ES-I3 (cell line): ENCODE measurements around the gene ZNF638.
A peak's percentile ranks its signal among the peaks of the same experiment; 100 is the strongest.
"Not testable (repeated sequence)": the region's sequence is repeated elsewhere in the genome, so short reads cannot be mapped to it uniquely, and the experiment has no call there.

ENCODE experiments used
- H3K36me3 ChIP-seq: 2 replicates; pipeline ENCODE4 v1.6.1; 2013; ENCODE audit warnings: mild to moderate bottlenecking, low read length, control low read depth, moderate library complexity; ENCODE audit not compliant: insufficient read depth
- H3K4me1 ChIP-seq: 2 replicates; pipeline ENCODE4 v1.6.1; 2013; ENCODE audit warnings: mild to moderate bottlenecking, control low read depth, low read length; ENCODE audit not compliant: insufficient read depth
- H3K9ac ChIP-seq: 2 replicates; pipeline ENCODE4 v1.6.1; 2013; ENCODE audit warnings: low read depth, mild to moderate bottlenecking, low read length, moderate library complexity
- H3K9me3 ChIP-seq: 2 replicates; pipeline ENCODE4 v1.6.1; 2013; ENCODE audit warnings: mild to moderate bottlenecking, low read length, moderate library complexity; ENCODE audit not compliant: control insufficient read depth, insufficient read depth

The ZNF638 gene

DNA sequence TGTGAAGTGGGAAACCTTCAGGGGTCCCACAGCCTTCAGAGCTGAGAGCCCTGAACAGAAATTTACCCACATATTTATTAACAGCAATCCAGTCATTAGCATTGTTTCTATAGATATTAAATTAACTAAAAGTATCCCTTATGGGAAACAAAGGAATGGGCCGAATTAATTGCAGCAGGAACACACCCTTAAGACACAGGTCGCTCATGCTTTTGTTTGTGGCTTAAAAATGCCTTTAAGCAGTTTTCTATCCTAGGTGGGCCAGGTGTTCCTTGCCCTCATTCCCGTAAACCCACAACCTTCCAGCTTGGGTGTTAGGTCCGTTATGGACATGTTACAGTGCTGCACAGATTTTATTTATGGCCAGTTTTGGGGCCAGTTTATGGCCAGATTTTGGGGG, 13.7 kb upstream of the ZNF638 start:
- H3K36me3 ChIP-seq, H3K9ac ChIP-seq, H3K9me3 ChIP-seq, H3K4me1 ChIP-seq: not testable (repeated sequence)

DNA sequence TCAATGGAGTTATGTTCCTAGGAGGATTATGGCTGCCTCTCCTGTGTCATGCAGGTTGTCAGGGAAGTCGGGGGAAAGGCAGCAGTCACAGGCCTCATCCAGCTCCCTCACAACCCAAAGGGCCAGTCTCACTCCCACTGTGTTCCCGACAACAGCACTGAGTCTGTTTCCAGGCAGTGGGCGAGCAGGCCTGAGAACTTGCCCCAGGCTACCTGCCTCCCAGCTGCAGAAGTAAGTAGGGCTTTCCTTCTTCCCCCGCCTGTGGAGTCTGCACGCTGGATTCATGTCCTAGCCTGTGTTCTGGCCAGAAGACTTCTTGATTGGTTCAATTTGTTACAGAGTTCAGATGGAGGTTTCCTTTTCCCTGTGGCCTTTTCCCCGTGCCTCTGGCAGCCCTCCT, 8.2 kb upstream of the ZNF638 start:
- Histone ChIP-seq H3K4me1 (0 out of 2 replicates have a peak, but pooled peaks cover 4% of the 10 kb centered on the region), H3K9me3 (peaks cover 5% of the 10 kb centered on the region), H3K9ac (no peak overlapping the region), H3K36me3 (no peaks in the 10 kb centered on the region)

DNA sequence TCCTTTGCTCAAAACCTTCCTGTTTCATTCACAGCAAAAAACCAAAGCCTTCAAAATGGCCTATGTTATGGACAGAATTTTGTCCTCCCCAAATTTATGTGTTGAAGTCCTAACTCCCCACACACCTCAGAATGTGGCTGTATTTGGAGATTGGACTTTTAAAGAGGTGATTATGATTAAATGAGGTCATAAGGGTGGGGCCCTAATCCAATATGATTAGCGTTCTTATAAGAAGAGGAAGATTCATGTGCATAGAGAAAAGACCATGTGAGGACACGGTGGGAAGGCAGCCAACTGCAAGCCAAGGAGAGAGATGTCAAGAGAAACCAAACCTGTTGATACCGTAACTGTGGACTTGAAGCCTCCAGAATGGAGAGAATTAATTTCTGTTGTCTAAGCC, 4.6 kb upstream of the ZNF638 start:
- Histone ChIP-seq H3K36me3 (no peaks in the 10 kb centered on the region), H3K9me3 (no peaks in the 10 kb centered on the region; the same call in 1 of the 2 replicates)

DNA sequence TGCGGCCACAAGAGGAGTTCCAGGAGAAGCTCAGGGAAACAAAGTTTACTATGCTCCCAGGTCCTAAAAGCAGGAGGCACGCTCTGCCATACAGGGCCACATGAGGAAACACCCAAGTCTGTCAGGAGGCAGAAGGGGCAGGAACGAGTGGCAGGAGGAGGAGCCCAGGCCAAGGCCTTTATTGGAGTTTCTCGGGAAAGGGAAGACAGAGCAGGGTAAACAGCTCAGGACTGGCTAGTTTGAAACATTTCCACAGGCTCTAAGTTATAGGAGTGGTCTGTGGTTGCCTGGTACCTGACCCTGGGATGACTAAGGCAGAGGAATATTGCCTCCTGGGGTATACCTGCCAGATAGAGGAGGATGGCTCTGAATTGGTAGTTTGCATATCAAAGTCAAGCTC, 3.7 kb upstream of the ZNF638 start:
- Histone ChIP-seq H3K9me3 (no peaks in the 10 kb centered on the region), H3K4me1 (0 out of 2 replicates have a peak, but pooled peaks cover 8% of the 10 kb centered on the region), H3K9ac (no peak overlapping the region), H3K36me3 (no peaks in the 10 kb centered on the region)

More for the DNA sequence above, 4.6 kb upstream of the ZNF638 start:
- 0 out of 2 replicates have a peak, but pooled peaks cover 8% of the 10 kb centered on the region for H3K4me1 ChIP-seq
- no peak overlapping the region for H3K9ac ChIP-seq

DNA sequence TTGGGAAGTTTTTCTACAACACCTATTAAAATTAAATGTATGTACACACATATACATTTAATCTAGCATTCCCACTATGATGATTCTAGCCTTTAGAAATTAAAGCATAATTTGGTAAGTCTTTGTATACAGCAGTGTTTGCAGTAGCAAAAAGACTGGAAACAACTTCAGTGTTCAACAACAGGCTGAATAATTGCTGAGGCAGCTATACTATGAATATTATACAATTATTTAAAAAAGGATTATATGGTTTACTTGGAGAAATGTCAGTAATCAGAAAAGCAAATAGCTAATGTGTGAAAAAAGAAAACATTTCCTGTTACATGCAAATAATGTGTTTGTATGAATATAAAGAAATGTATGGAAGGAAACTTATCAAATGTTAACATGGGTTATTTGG, 1.4 kb upstream of the ZNF638 start:
- Histone ChIP-seq H3K9me3 (no peaks in the 10 kb centered on the region), H3K36me3 (no peaks in the 10 kb centered on the region), H3K9ac (no peak overlapping the region), H3K4me1 (0 out of 2 replicates have a peak, but pooled peaks cover 8% of the 10 kb centered on the region)

DNA sequence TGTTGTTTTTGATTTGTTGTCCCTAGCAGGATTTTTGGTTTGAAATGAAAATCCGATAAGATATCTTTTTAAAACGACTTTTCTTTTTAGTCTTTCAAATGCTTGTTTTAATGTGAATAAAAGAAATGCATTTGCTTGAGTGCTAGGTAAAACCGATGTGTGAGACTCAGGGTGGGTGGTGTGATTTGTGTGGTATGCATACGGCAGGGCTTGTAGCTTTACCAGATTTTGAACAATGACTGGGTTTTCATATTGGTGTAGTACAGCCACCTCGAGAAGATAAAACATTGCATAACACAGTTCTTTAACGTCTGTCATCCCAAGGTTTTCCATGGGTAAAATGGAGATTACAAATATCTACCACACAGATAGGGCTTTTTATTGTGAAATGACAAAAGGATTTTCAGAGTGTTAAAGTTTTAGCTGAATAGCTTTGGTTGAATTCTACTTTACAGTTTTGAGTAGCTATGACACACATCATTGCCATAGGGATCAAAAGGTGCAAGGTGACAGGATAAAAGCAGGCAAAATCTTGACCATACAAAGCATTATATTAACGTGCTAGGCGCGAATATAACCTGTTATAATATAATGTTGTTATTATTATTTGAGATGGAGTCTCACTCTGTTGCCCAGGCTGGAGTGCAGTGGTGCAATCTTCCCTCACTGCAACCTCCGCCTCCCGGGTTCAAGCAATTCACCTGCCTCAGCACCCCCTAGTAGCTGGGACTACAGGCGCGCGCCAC, 824 bp upstream of the ZNF638 start:
- Histone ChIP-seq H3K36me3 (no peaks in the 10 kb centered on the region), H3K9ac (peak overlapping the region; percentile 99; the same call in 1 of the 2 replicates), H3K9me3 (no peaks in the 10 kb centered on the region), H3K4me1 (0 out of 2 replicates have a peak, but pooled peaks cover 8% of the 10 kb centered on the region)

DNA sequence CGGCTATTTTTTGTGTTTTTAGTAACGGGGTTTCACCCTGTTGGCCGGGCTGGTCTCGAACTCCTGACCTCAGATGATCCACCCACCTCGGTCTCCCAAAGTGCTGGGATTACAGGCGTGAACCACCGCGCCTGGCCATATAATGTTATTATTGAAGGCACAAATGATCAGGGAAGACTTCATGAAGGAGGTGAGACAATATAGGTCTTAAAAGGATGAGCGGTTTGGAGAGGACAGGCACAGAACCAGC, 326 bp upstream of the ZNF638 start:
- H3K36me3 ChIP-seq, H3K9me3 ChIP-seq, H3K4me1 ChIP-seq: not testable (repeated sequence)
- H3K9ac ChIP-seq, result peak overlapping the region; percentile 99; the same call in 1 of the 2 replicates

DNA sequence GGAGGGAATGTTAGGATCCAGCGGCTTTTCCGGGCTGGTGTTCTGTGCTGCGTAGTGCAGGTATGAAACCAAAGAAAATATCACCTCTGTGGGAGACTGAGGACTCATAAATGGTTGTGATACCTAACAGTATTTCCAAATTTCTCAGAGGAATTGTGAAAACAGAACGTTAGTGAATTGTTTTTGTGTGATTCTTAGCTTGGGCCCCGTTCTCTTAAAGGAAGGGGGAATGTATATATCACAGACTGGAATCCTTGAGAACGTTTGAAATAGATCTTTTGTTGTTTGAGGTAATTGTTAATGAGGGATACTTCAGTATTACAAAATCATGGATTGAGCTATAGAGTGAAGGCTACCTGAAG, 834 bp downstream of the ZNF638 start:
- Histone ChIP-seq H3K9me3 (no peaks in the 10 kb centered on the region), H3K9ac (peak overlapping the region; percentile 99), H3K36me3 (no peaks in the 10 kb centered on the region)

DNA sequence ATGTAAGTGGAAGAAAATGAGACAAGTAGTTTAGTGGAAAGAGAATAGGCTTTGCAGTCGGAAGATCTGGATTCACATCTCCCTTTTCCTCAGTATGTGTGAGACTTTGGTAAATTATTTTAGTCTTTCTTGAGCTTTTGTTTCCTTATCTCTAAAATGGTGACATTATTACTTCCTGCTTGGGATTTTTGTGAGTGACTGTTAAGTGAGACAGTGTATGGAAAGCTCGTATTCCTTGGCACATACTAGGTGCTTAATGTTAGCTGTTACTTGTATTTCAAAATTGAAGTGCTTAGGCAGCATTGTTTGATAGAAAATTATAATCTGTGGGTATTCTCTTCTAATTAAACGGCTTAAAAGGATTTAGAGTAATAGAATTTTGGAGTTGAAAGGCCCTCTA, 2.0 kb downstream of the ZNF638 start:
- Histone ChIP-seq H3K9me3 (no peaks in the 10 kb centered on the region), H3K9ac (0 out of 2 replicates have a peak overlapping the region, but pooled peaks have one; percentile 99), H3K36me3 (no peaks in the 10 kb centered on the region), H3K4me1 (0 out of 2 replicates have a peak, but pooled peaks cover 4% of the 10 kb centered on the region)

More for the DNA sequence above, 834 bp downstream of the ZNF638 start:
- H3K4me1 ChIP-seq, result 0 out of 2 replicates have a peak, but pooled peaks cover 7% of the 10 kb centered on the region

DNA sequence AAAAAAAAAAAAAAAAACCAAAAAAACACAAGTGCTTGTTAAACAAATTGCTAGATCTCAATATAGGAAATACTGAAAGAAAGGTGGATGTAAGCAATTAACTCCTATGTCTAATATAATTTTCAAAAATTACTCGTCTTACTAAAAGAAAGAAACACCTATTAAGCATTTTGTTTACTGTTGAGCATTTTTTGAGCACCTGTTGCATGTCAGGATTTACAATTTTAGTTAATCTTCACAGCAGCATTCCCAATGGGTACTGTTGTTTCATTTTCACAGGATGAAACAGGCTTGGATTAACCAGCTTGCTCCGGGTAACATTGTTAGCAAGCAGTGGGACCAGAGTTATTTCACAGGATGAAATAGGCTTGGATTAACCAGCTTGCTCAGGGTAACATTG, 4.8 kb downstream of the ZNF638 start:
- no peak overlapping the region for H3K9ac ChIP-seq
- H3K4me1 ChIP-seq, result peaks cover 4% of the 10 kb centered on the region; the same call in 1 of the 2 replicates
- H3K36me3 ChIP-seq, result no peaks in the 10 kb centered on the region
- H3K9me3 ChIP-seq, result no peaks in the 10 kb centered on the region

DNA sequence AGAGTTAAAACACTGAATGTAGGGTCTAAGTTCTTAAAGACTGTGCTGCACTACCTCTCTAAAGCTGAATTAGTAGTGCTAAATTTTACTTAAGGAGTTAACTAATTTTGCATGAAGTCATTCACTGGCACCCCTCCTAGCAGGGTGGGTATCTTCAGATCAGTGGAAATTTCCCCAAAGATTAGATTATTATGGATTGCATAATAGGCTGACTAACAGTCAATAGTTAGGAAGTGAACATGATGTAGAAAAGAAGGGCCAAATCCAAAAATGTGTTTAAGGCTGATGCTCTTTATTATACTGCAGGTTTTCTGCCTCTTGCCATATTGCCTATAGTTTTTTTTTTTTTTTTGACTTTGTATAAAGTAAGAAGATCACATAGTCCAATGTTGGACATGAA, 5.2 kb downstream of the ZNF638 start:
- Histone ChIP-seq H3K4me1 (peaks cover 4% of the 10 kb centered on the region; the same call in 1 of the 2 replicates), H3K9me3 (no peaks in the 10 kb centered on the region), H3K9ac (no peak overlapping the region), H3K36me3 (no peaks in the 10 kb centered on the region)

DNA sequence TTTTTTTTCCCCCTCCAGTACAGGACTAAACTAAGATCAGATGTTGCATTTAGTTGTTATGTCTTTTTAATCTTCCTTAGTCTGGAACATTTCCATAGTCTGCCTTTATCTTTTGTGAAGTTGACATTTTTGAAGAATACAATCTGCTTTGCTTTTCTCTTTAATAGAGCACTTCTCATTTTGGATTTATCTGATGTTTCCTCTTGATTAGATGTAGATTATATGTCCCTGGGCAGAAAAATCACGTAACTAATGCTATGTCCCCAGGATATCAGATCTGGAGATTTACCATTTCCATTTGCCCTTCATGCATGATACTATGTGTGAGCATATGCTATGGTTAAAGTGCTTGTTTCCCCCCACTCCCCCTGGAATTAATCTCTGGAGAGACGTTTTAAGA, 6.2 kb downstream of the ZNF638 start:
- H3K9ac ChIP-seq, result no peak overlapping the region
- H3K9me3 ChIP-seq, result no peaks in the 10 kb centered on the region
- peaks cover 4% of the 10 kb centered on the region; the same call in 1 of the 2 replicates for H3K4me1 ChIP-seq
- no peaks in the 10 kb centered on the region for H3K36me3 ChIP-seq

DNA sequence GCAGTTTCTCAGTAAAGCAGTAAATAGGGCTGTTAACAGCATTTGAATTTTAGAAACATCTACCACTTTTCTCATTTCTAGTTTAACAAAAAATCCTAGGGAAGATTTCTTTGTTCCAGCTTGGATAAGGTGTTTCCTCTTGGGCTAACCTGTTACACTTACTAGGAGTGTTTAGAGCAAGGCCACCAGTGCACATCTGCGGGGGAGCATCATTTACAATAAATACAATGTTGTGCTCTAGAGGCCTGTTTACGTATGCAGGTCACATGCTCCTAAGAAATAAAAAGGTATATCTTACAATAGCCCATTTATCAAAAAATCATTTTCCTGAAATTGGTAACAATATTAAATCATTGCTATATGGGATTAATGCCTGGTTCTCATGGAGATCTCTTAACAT, 8.1 kb downstream of the ZNF638 start:
- H3K4me1 ChIP-seq, result peaks cover 4% of the 10 kb centered on the region; the same call in 1 of the 2 replicates
- H3K9ac ChIP-seq, result no peak overlapping the region

DNA sequence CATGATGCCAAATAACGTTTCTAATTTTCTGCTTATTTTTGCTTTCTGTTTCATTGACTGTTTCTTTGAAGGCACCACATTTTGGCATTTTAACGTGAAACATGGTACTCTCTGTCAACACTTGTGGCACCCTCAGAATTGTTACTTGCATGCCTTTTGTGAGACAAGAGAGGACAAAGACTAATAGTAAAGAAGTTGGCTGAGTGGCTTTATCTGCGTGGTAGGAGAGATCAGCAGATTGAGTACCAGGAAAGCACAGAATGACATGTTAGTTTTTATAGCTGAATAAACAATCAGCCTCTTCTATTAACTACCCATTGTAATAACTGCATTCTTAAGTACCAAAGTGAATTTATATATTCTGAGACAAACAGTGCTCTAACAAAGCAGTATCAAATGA, 8.6 kb downstream of the ZNF638 start:
- Histone ChIP-seq H3K4me1 (peaks cover 4% of the 10 kb centered on the region; the same call in 1 of the 2 replicates), H3K9ac (no peak overlapping the region), H3K9me3 (no peaks in the 10 kb centered on the region), H3K36me3 (no peaks in the 10 kb centered on the region)

More for the DNA sequence above, 8.1 kb downstream of the ZNF638 start:
- H3K9me3 ChIP-seq, result no peaks in the 10 kb centered on the region
- H3K36me3 ChIP-seq, result no peaks in the 10 kb centered on the region

DNA sequence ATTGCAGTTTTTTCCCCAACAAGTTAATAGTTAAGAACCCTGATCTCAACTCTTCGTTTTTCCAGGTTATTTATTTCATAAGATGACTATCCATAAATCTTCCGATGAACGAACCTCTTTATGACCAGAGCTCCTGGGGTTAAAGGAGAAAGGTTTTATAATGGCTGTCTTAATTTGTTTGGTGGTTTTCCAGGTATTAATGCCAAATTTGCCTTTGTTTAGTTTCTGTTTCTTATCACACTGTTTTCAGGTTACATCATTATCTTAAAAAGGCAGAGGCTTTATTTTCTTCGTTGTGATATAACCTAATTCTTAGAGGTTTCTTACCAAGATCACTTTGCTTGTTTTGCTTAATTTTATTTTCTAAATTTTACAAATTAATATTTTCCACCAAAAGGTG, 10.1 kb downstream of the ZNF638 start:
- H3K4me1 ChIP-seq, result peaks cover 4% of the 10 kb centered on the region; the same call in 1 of the 2 replicates

More for the DNA sequence above, 10.1 kb downstream of the ZNF638 start:
- H3K9ac ChIP-seq, result no peak overlapping the region
- H3K36me3 ChIP-seq, result no peaks in the 10 kb centered on the region
- H3K9me3 ChIP-seq, result no peaks in the 10 kb centered on the region
